Ramos (cell line): ENCODE data around the gene PRKN.
"Not testable (repeated sequence)": the region's sequence is repeated elsewhere in the genome, so short reads cannot be mapped to it uniquely, and the experiment has no call there.

ENCODE experiments used
- in situ Hi-C: fragments of 300-500 bp; cut with MboI; formaldehyde crosslinking; loops from one replicate; pipeline ENCODE4 v1.14.3; 2022; ENCODE audit warnings: low sequenced_read_pairs; ENCODE audit not compliant: unreplicated experiment

Gene PRKN

GRCh38 chr6:161844804-161845203 lies 882.8 kb downstream of the PRKN start:
- in situ Hi-C loops: no loop called here

GRCh38 chr6:161843066-161843465 lies 884.5 kb downstream of the PRKN start:
- in situ Hi-C loops: no loop called here

- in situ Hi-C loops: no loop called here
These were observed 887.2 kb downstream of the PRKN start for GRCh38 chr6:161840380-161840779.

GRCh38 chr6:161838306-161839035 lies 889.1 kb downstream of the PRKN start:
- in situ Hi-C loops: no loop called here

GRCh38 chr6:161837854-161838253 lies 889.7 kb downstream of the PRKN start:
- in situ Hi-C loops: no loop called here

GRCh38 chr6:161837449-161837735 lies 890.2 kb downstream of the PRKN start:
- in situ Hi-C loops: no loop called here

- in situ Hi-C loops: no loop called here
These were observed 890.7 kb downstream of the PRKN start for GRCh38 chr6:161836643-161837448.

- in situ Hi-C loops: no loop called here
These were observed 891.9 kb downstream of the PRKN start for GRCh38 chr6:161835500-161836215.

- in situ Hi-C loops: no loop called here
These were observed 893.1 kb downstream of the PRKN start for GRCh38 chr6:161834426-161834825.

GRCh38 chr6:161833099-161833860 lies 894.3 kb downstream of the PRKN start:
- in situ Hi-C loops: no loop called here

GRCh38 chr6:161832622-161833021 lies 894.9 kb downstream of the PRKN start:
- in situ Hi-C loops: no loop called here

- in situ Hi-C loops: no loop called here
These were observed 896.5 kb downstream of the PRKN start for GRCh38 chr6:161830866-161831616.

- in situ Hi-C loops: no loop called here
These were observed 898.3 kb downstream of the PRKN start for GRCh38 chr6:161829291-161829729.

GRCh38 chr6:161828355-161828754 lies 899.2 kb downstream of the PRKN start:
- in situ Hi-C loops: no loop called here

GRCh38 chr6:161826512-161826911 lies 901.1 kb downstream of the PRKN start:
- in situ Hi-C loops: no loop called here

GRCh38 chr6:161822204-161822603 lies 905.4 kb downstream of the PRKN start:
- in situ Hi-C loops: not testable (repeated sequence)

GRCh38 chr6:161817881-161818280 lies 909.7 kb downstream of the PRKN start:
- in situ Hi-C loops: no loop called here

GRCh38 chr6:161815965-161816364 lies 911.6 kb downstream of the PRKN start:
- in situ Hi-C loops: no loop called here

- in situ Hi-C loops: no loop called here
These were observed 914.4 kb downstream of the PRKN start for GRCh38 chr6:161813156-161813555.

GRCh38 chr6:161809971-161810370 lies 917.6 kb downstream of the PRKN start:
- in situ Hi-C loops: no loop called here
